GM12878 (cell line): ENCODE results near the gene SMTNL2. TPM values are rescaled to one million over a fixed set of nuclear protein-coding genes. Genes with fewer than 3 reads are reported as not detected.

Experiments
- ATAC-seq: fragments of 200-7000 bp; cut with Tn5 transposase; 3 replicates; pipeline ENCODE4 v1.9.1; 2020; ENCODE audit warnings: mild to moderate bottlenecking, moderate library complexity
- BruUV-seq: library from RNA; stranded (reverse); fragments of 400-500 nt; replicated peaks from 2 replicates; lab custom pipeline; 2021; lab: Mats Ljungman, UMichigan
- CTCF ChIA-PET: fragments of 300-600 bp; sonication (Branson Sonifier 250); formaldehyde crosslinking; extraction: SDS; loops from one replicate; lab custom pipeline; 2021; ENCODE audit warnings: inconsistent platforms; lab: Yijun Ruan, JAX
- POLR2A ChIA-PET: fragments of 350-600 bp; formaldehyde crosslinking; extraction: SDS; loops from one replicate; lab custom pipeline; 2021; ENCODE audit warnings: inconsistent platforms; lab: Charles Lee
- RAD21 ChIA-PET: fragments of 300-600 bp; sonication (Branson Sonifier 250); formaldehyde crosslinking; loops from one replicate; lab custom pipeline; 2023; ENCODE audit warnings: antibody characterized with exemption; ENCODE audit not compliant: unreplicated experiment; lab: Charles Lee
- SMC1A ChIA-PET: fragments of 300-600 bp; sonication (Branson Sonifier 250); formaldehyde crosslinking; loops from one replicate; lab custom pipeline; 2023; ENCODE audit not compliant: unreplicated experiment, uncharacterized antibody; lab: Charles Lee
- DNase-seq: peaks from one replicate; pipeline ENCODE4 v3.0.0-alpha.2; 2011; ENCODE audit warnings: low read depth, low spot score
- FAIRE-seq: peaks from 3 replicates; lab custom pipeline; 2011; peaks lifted over from hg19 to GRCh38; lab: Jason Lieb, UNC
- H2AFZ ChIP-seq: 2 replicates; pipeline ENCODE4 v1.6.0; 2011; ENCODE audit warnings: low read depth, low read length, control low read depth; ENCODE audit not compliant: control insufficient read depth
- H3K27ac ChIP-seq: 2 replicates; pipeline ENCODE4 v1.5.1; 2011; ENCODE audit warnings: control low read depth; ENCODE audit not compliant: control insufficient read depth, insufficient read depth
- H3K27me3 ChIP-seq, 2 experiments: replicated peaks in 1 of 2; 2 replicates each; pipeline versions ENCODE4 v1.6.0 to v1.6.1; 2011; ENCODE audit warnings: low read length in 1 of 2; ENCODE audit not compliant: control insufficient read depth in 2 of 2, insufficient read depth in 2 of 2
- H3K36me3 ChIP-seq, 2 experiments: 2 replicates each; pipeline ENCODE4 v1.5.1; 2011; ENCODE audit warnings: low read length in 1 of 2; ENCODE audit not compliant: control insufficient read depth in 2 of 2, insufficient read depth in 2 of 2
- H3K4me1 ChIP-seq: 2 replicates; pipeline ENCODE4 v1.6.1; 2011; ENCODE audit warnings: mild to moderate bottlenecking, low read length, moderate library complexity, mixed read lengths; ENCODE audit not compliant: control insufficient read depth, insufficient read depth
- H3K4me2 ChIP-seq: 2 replicates; pipeline ENCODE4 v1.6.0; 2011; ENCODE audit warnings: control low read depth; ENCODE audit not compliant: control insufficient read depth, insufficient read depth
- H3K4me3 ChIP-seq: fragments of 200-600 bp; sonication (generic); 2 replicates; pipeline ENCODE4 v1.5.1; 2016
- H3K79me2 ChIP-seq: 2 replicates; pipeline ENCODE4 v1.6.0; 2011; ENCODE audit warnings: low read length; ENCODE audit not compliant: control insufficient read depth, insufficient read depth
- H3K9ac ChIP-seq: 2 replicates; pipeline ENCODE4 v1.8.0; 2011; ENCODE audit warnings: low read length, control low read depth, mixed read lengths; ENCODE audit not compliant: control insufficient read depth, insufficient read depth
- H3K9me3 ChIP-seq: replicated peaks from 3 replicates; pipeline ENCODE4 v1.5.1; 2011; ENCODE audit warnings: mild to moderate bottlenecking, low read length; ENCODE audit not compliant: control insufficient read depth, insufficient read depth
- H4K20me1 ChIP-seq: 2 replicates; pipeline ENCODE4 v1.6.0; 2011; ENCODE audit not compliant: control insufficient read depth, insufficient read depth
- CHD1 ChIP-seq: IDR thresholded peaks from 2 replicates; pipeline ENCODE4 v1.6.1; 2012; ENCODE audit warnings: low read depth, low read length, improper control_type of control experiment
- CREM ChIP-seq: IDR thresholded peaks from 2 replicates; pipeline ENCODE4 v1.6.1; 2014; ENCODE audit warnings: antibody characterized with exemption, low read depth
- HDAC2 ChIP-seq: fragments of 200-600 bp; sonication (generic); IDR thresholded peaks from 2 replicates; pipeline ENCODE4 v1.6.1; 2017
- MTA3 ChIP-seq: IDR thresholded peaks from 2 replicates; pipeline ENCODE4 v1.6.1; 2012; ENCODE audit warnings: low read length, inconsistent platforms, borderline replicate concordance
- TAF1 ChIP-seq: IDR thresholded peaks from 2 replicates; pipeline ENCODE4 v1.6.1; 2011; ENCODE audit warnings: mild to moderate bottlenecking, low read depth, low read length, borderline replicate concordance
- TARDBP ChIP-seq: IDR thresholded peaks from 2 replicates; pipeline ENCODE4 v1.6.1; 2016; ENCODE audit warnings: borderline replicate concordance
- TCF7 ChIP-seq: IDR thresholded peaks from 2 replicates; pipeline ENCODE4 v1.6.1; 2014; ENCODE audit warnings: antibody characterized with exemption, borderline replicate concordance
- ZNF207 ChIP-seq: fragments of 450-650 bp; IDR thresholded peaks from 2 replicates; pipeline ENCODE4 v1.6.1; 2014; ENCODE audit warnings: antibody characterized with exemption, mild to moderate bottlenecking, borderline replicate concordance
- WGBS: methylation state at CpG from one replicate; pipeline ENCODE4 v1.1.6; 2016; ENCODE audit warnings: low lambda C conversion rate; ENCODE audit not compliant: insufficient replicate concordance, insufficient coverage; ENCODE audit errors: missing lambda C conversion rate; 5-methylcytosine and 5-hydroxymethylcytosine counted together
- in situ Hi-C: fragments of 300-500 bp; cut with MboI; formaldehyde crosslinking; loops from 9 replicates; pipeline ENCODE4 v1.14.3; 2018; ENCODE audit warnings: mixed read lengths
- intact Hi-C: fragments of 100-400 bp; cut with micrococcal nuclease; formaldehyde crosslinking; loops from one replicate; pipeline ENCODE4 v1.14.2; 2022; ENCODE audit not compliant: unreplicated experiment
- polyA plus RNA-seq, 11 experiments: library from polyadenylated mRNA; depleted of rRNA in 4 of 11; unstranded in 6 of 11; stranded (reverse) in 5 of 11; fragments of >200 nt; fragmentation: Nextera tagmentation in 4 of 11; fragmentation: Illumina TruSeq in 1 of 11; extraction: Ambion mirVana in 4 of 11; extraction: Trizol in 1 of 11; gene quantifications; 1 replicate in 1 of 11; 2 replicates in 10 of 11; pipeline versions ENCODE4 v1.2.1 to v1.2.3, GENCODE V29; 2011 to 2016; ENCODE audit warnings: inconsistent platforms in 2 of 11, missing spikeins in 2 of 11, low read depth in 1 of 11
- total RNA-seq, 4 experiments: library from RNA; depleted of rRNA in 3 of 4; stranded (reverse); fragments of >200 nt in 3 of 4; fragmentation: Illumina TruSeq in 1 of 4; extraction: Trizol in 1 of 4; gene quantifications; 2 replicates each; pipeline versions ENCODE4 v1.2.1 to v1.2.3, GENCODE V29; 2013 to 2021
- TF ChIP-seq, protein P1 (sequence below): fragments of 450-650 bp; formaldehyde crosslinking; IDR thresholded peaks from 2 replicates; pipeline ENCODE4 v1.5.0; 2022; ENCODE audit warnings: mild to moderate bottlenecking, missing genetic modification characterization

The SMTNL2 gene
- total and polyA plus RNA-seq, 10 of the 15 experiments (the other 5 are each of a cell fraction or from before 2014, with no cell fraction given) = not detected

DNA sequence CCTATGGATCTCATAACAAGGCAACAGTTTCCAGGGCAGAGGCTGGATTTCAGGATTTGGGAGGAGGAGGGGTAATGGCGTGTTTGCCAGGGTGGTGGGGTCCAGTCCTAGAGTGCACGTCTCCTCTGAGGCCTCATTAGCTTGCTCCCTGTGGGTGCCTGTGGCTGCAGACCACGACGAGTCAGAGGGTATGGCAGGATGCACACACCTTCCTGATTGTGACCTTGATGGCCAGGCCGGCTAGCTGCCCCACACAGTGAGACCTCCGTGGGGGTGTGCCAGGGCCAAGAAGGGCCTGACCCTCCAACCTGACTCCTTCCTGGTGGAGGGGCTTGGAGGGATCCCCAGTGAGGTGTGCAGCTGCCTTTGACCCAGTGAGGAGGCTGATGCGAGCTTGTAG lies 4.0 kb upstream of the SMTNL2 start:
- in situ Hi-C loops = no loop called here
- Histone ChIP-seq H3K27ac (no peak overlapping the region), H3K79me2 (no peaks in the 10 kb centered on the region), H3K4me1 (no peaks in the 10 kb centered on the region), H3K9ac (no peak overlapping the region), H4K20me1 (no peaks in the 10 kb centered on the region; the same call in 1 of the 2 replicates), H3K9me3 (no peaks in the 10 kb centered on the region; the same call in 2 of the 3 replicates), H3K4me2 (no peak overlapping the region)
- DNase-seq = no peak
- no peak for FAIRE-seq
- BruUV-seq = no TSS peak
- SMC1A ChIA-PET = no interaction called here
- CTCF ChIA-PET = interaction anchor here (1.0 to 1.7 kb wide), 2 partner anchors 12 to 68 kb away, joined by 4 to 6 read pairs; no protein-coding TSS in a partner anchor
- TF ChIP-seq, protein P1, sequence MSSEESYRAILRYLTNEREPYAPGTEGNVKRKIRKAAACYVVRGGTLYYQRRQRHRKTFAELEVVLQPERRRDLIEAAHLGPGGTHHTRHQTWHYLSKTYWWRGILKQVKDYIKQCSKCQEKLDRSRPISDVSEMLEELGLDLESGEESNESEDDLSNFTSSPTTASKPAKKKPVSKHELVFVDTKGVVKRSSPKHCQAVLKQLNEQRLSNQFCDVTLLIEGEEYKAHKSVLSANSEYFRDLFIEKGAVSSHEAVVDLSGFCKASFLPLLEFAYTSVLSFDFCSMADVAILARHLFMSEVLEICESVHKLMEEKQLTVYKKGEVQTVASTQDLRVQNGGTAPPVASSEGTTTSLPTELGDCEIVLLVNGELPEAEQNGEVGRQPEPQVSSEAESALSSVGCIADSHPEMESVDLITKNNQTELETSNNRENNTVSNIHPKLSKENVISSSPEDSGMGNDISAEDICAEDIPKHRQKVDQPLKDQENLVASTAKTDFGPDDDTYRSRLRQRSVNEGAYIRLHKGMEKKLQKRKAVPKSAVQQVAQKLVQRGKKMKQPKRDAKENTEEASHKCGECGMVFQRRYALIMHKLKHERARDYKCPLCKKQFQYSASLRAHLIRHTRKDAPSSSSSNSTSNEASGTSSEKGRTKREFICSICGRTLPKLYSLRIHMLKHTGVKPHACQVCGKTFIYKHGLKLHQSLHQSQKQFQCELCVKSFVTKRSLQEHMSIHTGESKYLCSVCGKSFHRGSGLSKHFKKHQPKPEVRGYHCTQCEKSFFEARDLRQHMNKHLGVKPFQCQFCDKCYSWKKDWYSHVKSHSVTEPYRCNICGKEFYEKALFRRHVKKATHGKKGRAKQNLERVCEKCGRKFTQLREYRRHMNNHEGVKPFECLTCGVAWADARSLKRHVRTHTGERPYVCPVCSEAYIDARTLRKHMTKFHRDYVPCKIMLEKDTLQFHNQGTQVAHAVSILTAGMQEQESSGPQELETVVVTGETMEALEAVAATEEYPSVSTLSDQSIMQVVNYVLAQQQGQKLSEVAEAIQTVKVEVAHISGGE = no peak
- no peak for TF ChIP-seq TARDBP
- no peak for TF ChIP-seq CHD1
- TF ChIP-seq ZNF207 = no peak
- TF ChIP-seq CREM = no peak
- TF ChIP-seq HDAC2 = no peak
- TF ChIP-seq TAF1 = no peak
- TF ChIP-seq MTA3 = no peak
- TF ChIP-seq TCF7 = no peak
- TF ChIP-seq, all 136 proteins: peak for 0
- H2AFZ ChIP-seq = no peak overlapping the region
- WGBS = 18% methylated on average over 7 of the region's 7 CpGs
- intact Hi-C loops = no loop called here
- H3K4me3 ChIP-seq = no peak overlapping the region
- H3K27me3 ChIP-seq = peaks cover 7 to 8% of the 10 kb centered on the region in 2 experiments; a peak in 3 of 4 replicates
- POLR2A ChIA-PET = no interaction called here
- ATAC-seq = no peak
- no peaks in the 10 kb centered on the region for H3K36me3 ChIP-seq
- RAD21 ChIA-PET = no interaction called here
